DOHH2 (cell line): ENCODE measurements around the gene TGFBR3.

ENCODE experiments used
- H3F3A ChIP-seq: fragments of 200-600 bp; sonication (generic), shearing (Covaris generic); 2 replicates; pipeline ENCODE4 v1.6.0; 2016; ENCODE audit warnings: antibody characterized with exemption, mild to moderate bottlenecking; ENCODE audit not compliant: control insufficient read depth, insufficient read depth
- H3K27ac ChIP-seq: fragments of 200-600 bp; sonication (generic); 2 replicates; pipeline ENCODE4 v1.5.1; 2014; ENCODE audit warnings: low read depth, mild to moderate bottlenecking, low read length, moderate library complexity
- H3K27me3 ChIP-seq: fragments of 200-600 bp; sonication (generic); 2 replicates; pipeline ENCODE4 v1.6.1; 2014; ENCODE audit warnings: mild to moderate bottlenecking, low read length, mixed read lengths; ENCODE audit not compliant: control insufficient read depth
- H3K36me3 ChIP-seq: fragments of 200-600 bp; sonication (generic); 2 replicates; pipeline ENCODE4 v1.6.1; 2014; ENCODE audit warnings: mild to moderate bottlenecking, low read length, moderate library complexity, mixed read lengths; ENCODE audit not compliant: control insufficient read depth
- H3K4me1 ChIP-seq: fragments of 200-600 bp; sonication (generic); 2 replicates; pipeline ENCODE4 v1.6.1; 2014; ENCODE audit warnings: mild to moderate bottlenecking, low read length, mixed read lengths; ENCODE audit not compliant: control insufficient read depth
- H3K4me2 ChIP-seq: fragments of 200-600 bp; sonication (generic); 2 replicates; pipeline ENCODE4 v1.6.0; 2014; ENCODE audit warnings: mild to moderate bottlenecking, low read length, moderate library complexity
- H3K4me3 ChIP-seq: fragments of 200-600 bp; sonication (generic); 2 replicates; pipeline ENCODE4 v1.5.1; 2014; ENCODE audit warnings: mild to moderate bottlenecking, low read length, mixed read lengths
- H3K79me2 ChIP-seq: fragments of 200-600 bp; sonication (generic); 2 replicates; pipeline ENCODE4 v1.6.1; 2014; ENCODE audit warnings: mild to moderate bottlenecking, low read length, mixed read lengths; ENCODE audit not compliant: control insufficient read depth
- H3K9me2 ChIP-seq: fragments of 200-600 bp; sonication (generic); replicated peaks from 2 replicates; pipeline ENCODE4 v1.6.1; 2014; ENCODE audit warnings: mild to moderate bottlenecking, low read length, mixed read lengths; ENCODE audit not compliant: control insufficient read depth
- H3K9me3 ChIP-seq: fragments of 200-600 bp; sonication (generic); 2 replicates; pipeline ENCODE4 v1.6.1; 2014; ENCODE audit warnings: antibody characterized with exemption, low read length, mixed read lengths; ENCODE audit not compliant: control insufficient read depth, insufficient read depth
- H4K20me1 ChIP-seq: fragments of 200-600 bp; sonication (generic); 2 replicates; pipeline ENCODE4 v1.6.0; 2014; ENCODE audit warnings: low read depth, mild to moderate bottlenecking, antibody characterized with exemption, low read length, moderate library complexity; ENCODE audit not compliant: control insufficient read depth, insufficient read depth
- EZH2phosphoT487 ChIP-seq: fragments of 200-600 bp; sonication (generic); IDR thresholded peaks from 2 replicates; pipeline ENCODE4 v1.6.1; 2017; ENCODE audit warnings: borderline replicate concordance, mild to moderate bottlenecking, antibody characterized with exemption, low read length, moderate library complexity, mixed read lengths
- TF ChIP-seq, protein P1 (sequence below): fragments of 200-600 bp; sonication (generic); IDR thresholded peaks from one replicate; pipeline ENCODE4 v1.5.1; 2014; ENCODE audit warnings: antibody characterized with exemption, mild to moderate bottlenecking, low read depth, low read length; ENCODE audit not compliant: poor library complexity, severe bottlenecking

The TGFBR3 gene

DNA sequence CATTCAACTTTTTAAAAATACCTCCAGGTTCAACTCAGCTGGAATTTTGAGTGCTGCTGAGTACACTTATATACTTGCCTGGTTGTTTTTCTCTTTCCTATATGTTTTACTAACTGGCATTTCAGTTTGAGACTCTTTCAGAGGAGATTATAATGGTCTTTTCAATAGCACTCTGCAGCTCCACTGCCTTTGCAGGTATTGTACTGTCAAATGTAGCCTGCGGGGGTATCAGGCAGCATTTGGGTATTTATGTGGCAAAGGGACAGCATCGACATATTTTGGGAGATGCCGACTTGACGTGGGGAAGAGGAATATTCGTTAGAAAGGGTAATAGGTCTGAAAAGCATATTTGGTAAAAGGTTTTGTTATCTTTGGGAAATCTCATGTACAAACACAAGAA, 11.1 kb upstream of the TGFBR3 start:
- Histone ChIP-seq H3K9me2 (no peaks in the 10 kb centered on the region), H3K27me3 (peaks cover 3% of the 10 kb centered on the region; the same call in 1 of the 2 replicates), H3K4me3 (no peak overlapping the region), H4K20me1 (no peaks in the 10 kb centered on the region), H3K4me1 (no peaks in the 10 kb centered on the region), H3K9me3 (no peaks in the 10 kb centered on the region), H3K4me2 (no peak overlapping the region), H3K79me2 (no peaks in the 10 kb centered on the region), H3F3A (no peaks in the 10 kb centered on the region), H3K36me3 (no peaks in the 10 kb centered on the region), H3K27ac (no peak overlapping the region)
- TF ChIP-seq, protein P1, sequence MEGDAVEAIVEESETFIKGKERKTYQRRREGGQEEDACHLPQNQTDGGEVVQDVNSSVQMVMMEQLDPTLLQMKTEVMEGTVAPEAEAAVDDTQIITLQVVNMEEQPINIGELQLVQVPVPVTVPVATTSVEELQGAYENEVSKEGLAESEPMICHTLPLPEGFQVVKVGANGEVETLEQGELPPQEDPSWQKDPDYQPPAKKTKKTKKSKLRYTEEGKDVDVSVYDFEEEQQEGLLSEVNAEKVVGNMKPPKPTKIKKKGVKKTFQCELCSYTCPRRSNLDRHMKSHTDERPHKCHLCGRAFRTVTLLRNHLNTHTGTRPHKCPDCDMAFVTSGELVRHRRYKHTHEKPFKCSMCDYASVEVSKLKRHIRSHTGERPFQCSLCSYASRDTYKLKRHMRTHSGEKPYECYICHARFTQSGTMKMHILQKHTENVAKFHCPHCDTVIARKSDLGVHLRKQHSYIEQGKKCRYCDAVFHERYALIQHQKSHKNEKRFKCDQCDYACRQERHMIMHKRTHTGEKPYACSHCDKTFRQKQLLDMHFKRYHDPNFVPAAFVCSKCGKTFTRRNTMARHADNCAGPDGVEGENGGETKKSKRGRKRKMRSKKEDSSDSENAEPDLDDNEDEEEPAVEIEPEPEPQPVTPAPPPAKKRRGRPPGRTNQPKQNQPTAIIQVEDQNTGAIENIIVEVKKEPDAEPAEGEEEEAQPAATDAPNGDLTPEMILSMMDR, result no peak
- no peak for TF ChIP-seq EZH2phosphoT487

- H3K4me1 ChIP-seq, result no peaks in the 10 kb centered on the region
- H3K36me3 ChIP-seq, result no peaks in the 10 kb centered on the region
- no peaks in the 10 kb centered on the region for H3K9me2 ChIP-seq
- H3K4me2 ChIP-seq, result no peak overlapping the region
- H3K27me3 ChIP-seq, result peaks cover 3% of the 10 kb centered on the region; the same call in 1 of the 2 replicates
- no peaks in the 10 kb centered on the region for H3F3A ChIP-seq
- H4K20me1 ChIP-seq, result no peaks in the 10 kb centered on the region
- no peaks in the 10 kb centered on the region for H3K9me3 ChIP-seq
- H3K4me3 ChIP-seq, result no peak overlapping the region
- H3K79me2 ChIP-seq, result no peaks in the 10 kb centered on the region
- H3K27ac ChIP-seq, result no peak overlapping the region
- no peak for TF ChIP-seq EZH2phosphoT487
- TF ChIP-seq, protein P1, result no peak
Measured at GRCh38 chr1:91895832-91896556, 10.0 kb upstream of the TGFBR3 start.

- Histone ChIP-seq H3K9me3 (no peaks in the 10 kb centered on the region), H3K4me1 (no peaks in the 10 kb centered on the region), H3K4me3 (no peak overlapping the region), H3K79me2 (no peaks in the 10 kb centered on the region), H3K9me2 (no peaks in the 10 kb centered on the region), H3K4me2 (no peak overlapping the region), H3K27ac (no peak overlapping the region), H4K20me1 (no peaks in the 10 kb centered on the region), H3F3A (no peaks in the 10 kb centered on the region), H3K27me3 (no peaks in the 10 kb centered on the region), H3K36me3 (no peaks in the 10 kb centered on the region)
- TF ChIP-seq EZH2phosphoT487, result no peak
- TF ChIP-seq, protein P1, result no peak
Measured at GRCh38 chr1:91894036-91894761, 8.2 kb upstream of the TGFBR3 start.
